ENCODE measurements around the gene SLC30A2. TPM values are rescaled to one million over a fixed set of nuclear protein-coding genes. Genes with fewer than 3 reads are reported as not detected.

SLC30A2 gene
- total RNA-seq, 1 donor, result under 0.01 TPM

GRCh38 chr1:26003262-26003661 lies 42.7 kb downstream of the SLC30A2 start:
- DNase-seq (ENCODE audit: low read depth in 2 of 3, low spot score in 2 of 3), result no peak

GRCh38 chr1:25999041-25999800 lies 46.7 kb downstream of the SLC30A2 start:
- DNase-seq (ENCODE audit: low read depth in 2 of 3, low spot score in 2 of 3), result no peak

- DNase-seq (ENCODE audit: low read depth in 2 of 3, low spot score in 2 of 3), result peak; percentile 93 to 100 (median 99)
Observed at GRCh38 chr1:25997828-25998761, 47.8 kb downstream of the SLC30A2 start, which contains the start of gene PAFAH2. Gene PAFAH2, minus strand, starts transcription at chr1:25998063. Its CDS starts 7,247 bp downstream, at chr1:25990816.

- DNase-seq (ENCODE audit: low read depth in 2 of 3, low spot score in 2 of 3), result peak; percentile 18 to 51 (median 29)
Observed at GRCh38 chr1:25996966-25997827, 48.7 kb downstream of the SLC30A2 start.

- no peak for DNase-seq (ENCODE audit: low read depth in 2 of 3, low spot score in 2 of 3)
Observed at GRCh38 chr1:25994402-25995150, 51.3 kb downstream of the SLC30A2 start.

- DNase-seq (ENCODE audit: low read depth in 2 of 3, low spot score in 2 of 3), result no peak
Observed at GRCh38 chr1:25993197-25993951, 52.5 kb downstream of the SLC30A2 start.

GRCh38 chr1:25992689-25993171 lies 53.2 kb downstream of the SLC30A2 start:
- no peak for DNase-seq (ENCODE audit: low read depth in 2 of 3, low spot score in 2 of 3)

GRCh38 chr1:25991937-25992688 lies 53.8 kb downstream of the SLC30A2 start:
- DNase-seq (ENCODE audit: low read depth in 2 of 3, low spot score in 2 of 3), result no peak

GRCh38 chr1:25990702-25991395 lies 55.1 kb downstream of the SLC30A2 start:
- peak in 2 of 3 donors; percentile 51 to 74 for DNase-seq (ENCODE audit: low read depth in 2 of 3, low spot score in 2 of 3)

- no peak for DNase-seq (ENCODE audit: low read depth in 2 of 3, low spot score in 2 of 3)
Observed at GRCh38 chr1:25990251-25990650, 55.7 kb downstream of the SLC30A2 start.

GRCh38 chr1:25989440-25990234 lies 56.3 kb downstream of the SLC30A2 start:
- no peak for DNase-seq (ENCODE audit: low read depth in 2 of 3, low spot score in 2 of 3)

- no peak for DNase-seq (ENCODE audit: low read depth in 2 of 3, low spot score in 2 of 3)
Observed at GRCh38 chr1:25987951-25988350, 58.0 kb downstream of the SLC30A2 start.

Small RNA genes lying within 50 kb of the gene (small RNA-seq; reads per million reads assigned to genes)
- gene RF00283 (not detected), gene RF00492 (not detected)

Other genes starting within 250 kb of the SLC30A2 start
- 39.3 TPM for gene SELENON, start 245.9 kb downstream of the SLC30A2 start, total RNA-seq
- gene MTFR1L, start 226.2 kb downstream of the SLC30A2 start, total RNA-seq, result 55.2 TPM
- gene AUNIP, start 186.7 kb downstream of the SLC30A2 start, total RNA-seq, result 1.3 TPM
- gene PAQR7, start 170.4 kb downstream of the SLC30A2 start, total RNA-seq, result 25.6 TPM
- gene STMN1, start 139.7 kb downstream of the SLC30A2 start, total RNA-seq, result 50.6 TPM
- gene PAFAH2, start 48.1 kb downstream of the SLC30A2 start, total RNA-seq, result 6.5 TPM
- gene EXTL1, start 24.3 kb downstream of the SLC30A2 start, total RNA-seq, result under 0.01 TPM
- not detected for gene TRIM63, start 21.5 kb upstream of the SLC30A2 start, total RNA-seq
- gene PDIK1L, start 65.7 kb upstream of the SLC30A2 start, total RNA-seq, result 8.6 TPM
- 0.81 TPM for gene FAM110D, start 113.0 kb upstream of the SLC30A2 start, total RNA-seq
- gene C1orf232, start 122.8 kb upstream of the SLC30A2 start, total RNA-seq, result not detected
- gene ZNF593, start 123.8 kb upstream of the SLC30A2 start, total RNA-seq, result 55.2 TPM
- not detected for gene ZNF593OS, start 125.7 kb upstream of the SLC30A2 start, total RNA-seq
- gene CNKSR1, start 131.4 kb upstream of the SLC30A2 start, total RNA-seq, result 5.9 TPM
- not detected for gene CATSPER4, start 144.5 kb upstream of the SLC30A2 start, total RNA-seq
- gene CEP85, start 188.1 kb upstream of the SLC30A2 start, total RNA-seq, result 29.4 TPM
- gene SH3BGRL3, start 234.0 kb upstream of the SLC30A2 start, total RNA-seq, result 77.0 TPM